Kidney (tissue), 14 donors: ENCODE measurements around the gene CALML4. TPM values are rescaled to one million over a fixed set of nuclear protein-coding genes. Genes with fewer than 3 reads are reported as not detected.
"Not testable (repeated sequence)": the region's sequence is repeated elsewhere in the genome, so short reads cannot be mapped to it uniquely, and the experiment has no call there.

Source experiments
- DNase-seq, 5 donors: peaks; one replicate each; pipeline ENCODE4 v3.0.0-alpha.2; 2013 to 2020
- FAIRE-seq: peaks from 2 replicates; lab custom pipeline; 2012; peaks lifted over from hg19 to GRCh38; lab: Jason Lieb, UNC
- H3K27ac ChIP-seq, 2 donors: one replicate each; pipeline ENCODE4 v1.7.0; 2013; ENCODE audit warnings: low read depth in 2 of 2, low read length in 2 of 2, inconsistent platforms in 1 of 2
- H3K27me3 ChIP-seq: one replicate; pipeline ENCODE4 v1.7.1; 2013; ENCODE audit warnings: low read length, inconsistent platforms; ENCODE audit not compliant: control insufficient read depth, insufficient read depth
- H3K36me3 ChIP-seq, 3 donors: one replicate each; pipeline versions ENCODE4 v1.7.0 to v1.7.1; 2013; ENCODE audit warnings: low read length in 3 of 3, control low read depth in 1 of 3, inconsistent platforms in 1 of 3; ENCODE audit not compliant: insufficient read depth in 3 of 3, control insufficient read depth in 2 of 3
- H3K4me1 ChIP-seq, 3 donors: one replicate each; pipeline versions ENCODE4 v1.7.0 to v1.7.1; 2013; ENCODE audit warnings: low read length in 3 of 3, inconsistent platforms in 1 of 3, low read depth in 1 of 3; ENCODE audit not compliant: control insufficient read depth in 2 of 3, insufficient read depth in 2 of 3
- H3K4me3 ChIP-seq, 3 donors: one replicate each; pipeline versions ENCODE4 v1.7.0 to v1.8.1; 2013; ENCODE audit warnings: low read length in 3 of 3, control low read depth in 1 of 3, inconsistent platforms in 1 of 3
- H3K9ac ChIP-seq, 3 donors: one replicate each; pipeline versions ENCODE4 v1.7.0 to v1.7.1; 2013; ENCODE audit warnings: low read length in 3 of 3, control low read depth in 1 of 3, inconsistent platforms in 1 of 3
- H3K9me3 ChIP-seq, 3 donors: one replicate each; pipeline versions ENCODE4 v1.7.0 to v1.7.1; 2013; ENCODE audit warnings: low read length in 3 of 3, control low read depth in 1 of 3, inconsistent platforms in 1 of 3; ENCODE audit not compliant: control insufficient read depth in 2 of 3, insufficient read depth in 1 of 3
- intact Hi-C: fragments of 100-400 bp; cut with DNase I; formaldehyde crosslinking; loops from one replicate; pipeline ENCODE4 v1.11.1; 2022
- polyA plus RNA-seq: library from polyadenylated mRNA; stranded (reverse); fragments of 350-450 nt; fragmentation: Illumina TruSeq; extraction: RNeasy Lipid Tissue Mini Kit (QIAGEN cat#74804); gene quantifications from one replicate; pipeline ENCODE4 v1.2.3, GENCODE V29; 2014; ENCODE audit warnings: low read depth, low replicate concordance; ENCODE audit not compliant: insufficient read depth
- total RNA-seq: library from RNA; stranded (reverse); fragmentation: NEBNext Ultra II Directional; extraction: Animal tissue kit (Norgen Biotek cat#: 25700); gene quantifications from one replicate; pipeline ENCODE4 v1.2.1, GENCODE V29; 2021
- TF ChIP-seq, protein P1 (sequence below): IDR thresholded peaks from 3 replicates; pipeline ENCODE4 v1.5.1; 2012; ENCODE audit warnings: mild to moderate bottlenecking, moderate library complexity, borderline replicate concordance; ENCODE audit not compliant: insufficient read depth; ENCODE audit errors: extremely low read depth
- donor health status: control.
- donor health status: control.
- donor health status: control.
- donor health status: control.
- donor health status: control.
- donor health status: DM: yes; HTN: yes; CAD: no.
- donor health status: Normal renal cell carcinoma (clear cell type).

CALML4 gene
- total and polyA plus RNA-seq, 2 donors from 2014 or later: 17.4 to 54.7 TPM

DNA sequence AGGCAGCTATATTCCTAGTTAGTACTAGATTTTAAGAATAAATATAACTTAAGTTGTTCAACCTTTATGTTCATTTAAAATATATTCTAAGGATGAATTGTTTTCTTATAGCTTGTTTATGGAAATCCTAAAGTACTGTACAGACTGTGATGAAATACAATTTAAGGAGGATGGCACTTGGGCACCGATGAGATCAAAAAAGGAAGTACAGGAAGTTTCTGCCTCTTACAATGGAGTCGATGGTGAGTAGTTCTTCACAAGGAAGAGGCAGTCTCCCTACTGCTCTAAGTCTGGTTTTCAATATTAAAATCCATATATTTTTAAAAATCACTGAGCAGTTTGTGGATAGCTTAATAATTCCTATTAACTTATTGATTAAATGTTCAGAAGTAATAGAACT, 29.6 kb downstream of the CALML4 start:
- intact Hi-C loops: no loop called here
- Histone ChIP-seq H3K4me1 (no peaks in the 10 kb centered on the region), H3K9me3 (no peaks in the 10 kb centered on the region), H3K27ac (no peak overlapping the region), H3K27me3 (no peaks in the 10 kb centered on the region), H3K9ac (no peak overlapping the region), H3K36me3 (peaks cover 0 to 17% (median 13%) of the 10 kb centered on the region in 3 donors), H3K4me3 (no peak overlapping the region)
- DNase-seq (no peak), FAIRE-seq (no peak)
- TF ChIP-seq, protein P1, sequence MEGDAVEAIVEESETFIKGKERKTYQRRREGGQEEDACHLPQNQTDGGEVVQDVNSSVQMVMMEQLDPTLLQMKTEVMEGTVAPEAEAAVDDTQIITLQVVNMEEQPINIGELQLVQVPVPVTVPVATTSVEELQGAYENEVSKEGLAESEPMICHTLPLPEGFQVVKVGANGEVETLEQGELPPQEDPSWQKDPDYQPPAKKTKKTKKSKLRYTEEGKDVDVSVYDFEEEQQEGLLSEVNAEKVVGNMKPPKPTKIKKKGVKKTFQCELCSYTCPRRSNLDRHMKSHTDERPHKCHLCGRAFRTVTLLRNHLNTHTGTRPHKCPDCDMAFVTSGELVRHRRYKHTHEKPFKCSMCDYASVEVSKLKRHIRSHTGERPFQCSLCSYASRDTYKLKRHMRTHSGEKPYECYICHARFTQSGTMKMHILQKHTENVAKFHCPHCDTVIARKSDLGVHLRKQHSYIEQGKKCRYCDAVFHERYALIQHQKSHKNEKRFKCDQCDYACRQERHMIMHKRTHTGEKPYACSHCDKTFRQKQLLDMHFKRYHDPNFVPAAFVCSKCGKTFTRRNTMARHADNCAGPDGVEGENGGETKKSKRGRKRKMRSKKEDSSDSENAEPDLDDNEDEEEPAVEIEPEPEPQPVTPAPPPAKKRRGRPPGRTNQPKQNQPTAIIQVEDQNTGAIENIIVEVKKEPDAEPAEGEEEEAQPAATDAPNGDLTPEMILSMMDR: no peak

DNA sequence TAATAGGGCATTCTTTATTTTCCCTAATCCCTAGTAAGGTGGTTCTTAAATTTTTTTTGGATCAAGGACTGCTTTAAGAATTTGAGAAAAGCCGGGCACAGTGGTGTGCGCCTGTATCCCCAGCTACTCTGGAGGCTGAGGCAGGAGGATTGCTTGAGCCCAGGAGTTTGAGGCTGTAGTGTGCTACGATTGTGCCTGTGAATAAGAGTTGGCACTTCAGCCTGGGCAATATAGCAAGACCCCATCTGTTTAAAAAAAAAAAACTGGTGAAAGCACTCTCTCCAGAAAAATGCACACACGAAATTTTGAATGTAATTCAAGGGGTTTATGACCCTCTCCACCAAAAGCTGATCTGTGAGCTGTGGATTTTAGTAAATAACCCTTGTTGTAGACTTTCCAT, 32.0 kb downstream of the CALML4 start:
- DNase-seq (no peak), FAIRE-seq (no peak)
- no peak overlapping the region for H3K4me3 ChIP-seq
- TF ChIP-seq, protein P1: no peak
- no peak overlapping the region for H3K27ac ChIP-seq
- H3K36me3 ChIP-seq: peaks cover 0 to 22% (median 13%) of the 10 kb centered on the region in 3 donors
- H3K4me1 ChIP-seq: no peaks in the 10 kb centered on the region
- intact Hi-C loops: no loop called here
- no peaks in the 10 kb centered on the region for H3K9me3 ChIP-seq
- no peaks in the 10 kb centered on the region for H3K27me3 ChIP-seq
- H3K9ac ChIP-seq: no peak overlapping the region

DNA sequence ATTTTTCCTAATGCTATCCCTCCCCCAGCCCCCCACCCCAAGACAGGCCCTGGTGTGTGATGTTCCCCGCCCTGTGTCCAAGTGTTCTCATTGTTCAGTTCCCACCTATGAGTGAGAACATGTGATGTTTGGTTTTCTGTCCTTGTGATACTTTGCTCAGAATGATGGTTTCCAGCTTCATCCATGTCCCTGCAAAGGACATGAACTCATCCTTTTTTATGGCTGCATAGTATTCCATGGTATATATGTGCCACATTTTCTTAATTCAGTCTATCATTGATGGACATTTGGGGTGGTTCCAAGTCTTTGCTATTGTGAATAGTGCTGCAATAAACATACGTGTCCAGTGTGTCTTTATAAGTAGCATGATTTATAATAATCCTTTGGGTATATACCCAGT, 33.1 kb downstream of the CALML4 start:
- H3K27me3 ChIP-seq, H3K9me3 ChIP-seq, DNase-seq, H3K9ac ChIP-seq, H3K4me1 ChIP-seq, H3K4me3 ChIP-seq, FAIRE-seq, H3K27ac ChIP-seq, intact Hi-C loops: not testable (repeated sequence)
- peaks cover 0 to 15% (median 7%) of the 10 kb centered on the region in 3 donors for H3K36me3 ChIP-seq

DNA sequence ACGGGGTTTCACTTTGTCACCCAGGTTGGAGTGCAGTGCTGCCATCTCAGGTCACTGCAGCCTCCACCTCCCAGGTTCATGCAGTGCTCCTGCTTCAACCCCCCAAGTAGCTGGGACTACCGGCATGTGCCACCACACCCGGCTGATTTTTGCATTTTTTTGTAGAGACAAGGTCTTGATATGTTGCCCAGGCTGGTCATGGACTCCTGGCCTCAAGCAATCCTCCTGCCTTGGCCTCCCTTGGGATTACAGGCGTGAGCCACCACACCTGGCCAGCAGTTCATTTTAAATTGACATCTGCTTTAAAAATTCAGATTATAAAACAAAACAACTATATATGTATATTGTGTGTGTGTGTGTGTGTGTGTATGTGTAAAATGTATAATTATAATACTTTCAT, 38.3 kb downstream of the CALML4 start:
- no peaks in the 10 kb centered on the region for H3K4me1 ChIP-seq
- H3K9me3 ChIP-seq: peaks cover 0 to 2% (median 0%) of the 10 kb centered on the region in 3 donors
- H3K4me3 ChIP-seq: no peak overlapping the region
- no peaks in the 10 kb centered on the region for H3K27me3 ChIP-seq
- H3K36me3 ChIP-seq: peaks cover 0 to 4% (median 4%) of the 10 kb centered on the region in 3 donors
- TF ChIP-seq, protein P1: no peak
- H3K27ac ChIP-seq: no peak overlapping the region
- DNase-seq (no peak), FAIRE-seq (no peak)
- H3K9ac ChIP-seq: no peak overlapping the region
- intact Hi-C loops: no loop called here
